Urinary bladder (tissue), 4 donors: ENCODE data around the gene KLHDC4. TPM values are rescaled to one million over a fixed set of nuclear protein-coding genes. Genes with fewer than 3 reads are reported as not detected.
A peak's percentile ranks its signal among the peaks of the same experiment; 100 is the strongest.
"Not testable (repeated sequence)": the region's sequence is repeated elsewhere in the genome, so short reads cannot be mapped to it uniquely, and the experiment has no call there.

Experiments
- DNase-seq: peaks from one replicate; pipeline ENCODE4 v3.0.0-alpha.2; 2015; ENCODE audit errors: extremely low spot score
- H3K27ac ChIP-seq: one replicate; pipeline ENCODE4 v1.5.1; 2013; ENCODE audit warnings: low read depth, mild to moderate bottlenecking, moderate library complexity
- H3K36me3 ChIP-seq: one replicate; pipeline ENCODE4 v1.6.1; 2013; ENCODE audit warnings: mild to moderate bottlenecking, moderate library complexity; ENCODE audit not compliant: insufficient read depth
- H3K4me1 ChIP-seq: one replicate; pipeline ENCODE4 v1.6.1; 2013; ENCODE audit warnings: mild to moderate bottlenecking, moderate library complexity; ENCODE audit not compliant: insufficient read depth
- H3K4me3 ChIP-seq: one replicate; pipeline ENCODE4 v1.5.1; 2013; ENCODE audit warnings: low read depth, low read length
- WGBS: extraction: QIAGEN DNeasy Blood & Tissue Kit; methylation state at CpG from one replicate; pipeline ENCODE4 v1.1.7; 2013; 5-methylcytosine and 5-hydroxymethylcytosine counted together
- polyA plus RNA-seq: library from polyadenylated mRNA; stranded (reverse); fragments of 200-250 nt; gene quantifications from one replicate; pipeline ENCODE4 v1.2.3, GENCODE V29; 2013
- total RNA-seq: library from RNA; depleted of rRNA; stranded (reverse); fragments of >200 nt; gene quantifications from one replicate; pipeline ENCODE4 v1.2.3, GENCODE V29; 2014
- donor health status: healthy with polysubstance abuse.
- donor health status: healthy.

The KLHDC4 gene
- total RNA-seq (21.5 TPM), polyA plus RNA-seq (23.1 TPM)

DNA sequence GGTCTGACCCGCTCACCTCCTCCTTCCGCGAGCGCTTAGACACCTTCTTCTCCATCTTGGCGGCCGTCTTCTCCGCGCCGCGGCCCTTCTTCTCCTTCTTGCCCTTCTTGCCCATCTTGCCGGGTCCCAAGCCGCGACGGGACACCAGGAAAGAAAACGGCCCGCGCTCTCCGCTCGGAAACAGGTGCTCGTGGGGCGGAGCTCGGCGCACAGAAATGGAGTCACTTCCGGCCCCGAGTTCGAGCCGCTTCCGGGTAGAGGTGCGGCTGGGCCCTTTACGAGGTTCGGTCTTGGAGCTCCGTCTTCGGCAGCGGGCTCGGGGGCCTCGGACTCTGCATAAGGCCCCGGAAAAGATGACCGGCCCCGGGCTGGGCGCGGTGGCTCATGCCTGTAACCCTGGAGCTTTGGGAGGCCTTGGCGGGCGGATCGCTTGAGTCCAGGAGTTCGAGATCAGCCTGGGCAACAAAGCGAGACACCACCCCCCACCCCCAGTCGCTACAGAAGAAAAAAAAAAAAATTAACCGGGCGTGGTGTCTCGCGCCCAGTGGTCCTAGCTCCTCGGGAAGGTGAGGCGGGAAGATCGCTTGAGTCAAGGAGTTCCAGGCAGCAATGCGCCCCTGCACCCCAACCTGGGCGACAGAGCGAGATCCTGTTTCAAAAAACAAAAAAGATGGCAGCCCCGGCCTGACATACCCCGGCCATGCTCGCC lies at the start of gene KLHDC4:
KLHDC4 (minus strand) TSS at position 211 of the 709 bp plus-strand sequence; CDS start at position 115, 96 bp downstream.
- under 1% methylated on average over 60 of the region's 60 CpGs for WGBS
- Histone ChIP-seq H3K36me3 (no peaks in the 10 kb centered on the region), H3K4me3 (peak within 1 kb of the TSS; percentile 93), H3K4me1 (no peaks in the 10 kb centered on the region), H3K27ac (peak within 1 kb of the TSS; percentile 82)
- DNase-seq: peak; percentile 65

DNA sequence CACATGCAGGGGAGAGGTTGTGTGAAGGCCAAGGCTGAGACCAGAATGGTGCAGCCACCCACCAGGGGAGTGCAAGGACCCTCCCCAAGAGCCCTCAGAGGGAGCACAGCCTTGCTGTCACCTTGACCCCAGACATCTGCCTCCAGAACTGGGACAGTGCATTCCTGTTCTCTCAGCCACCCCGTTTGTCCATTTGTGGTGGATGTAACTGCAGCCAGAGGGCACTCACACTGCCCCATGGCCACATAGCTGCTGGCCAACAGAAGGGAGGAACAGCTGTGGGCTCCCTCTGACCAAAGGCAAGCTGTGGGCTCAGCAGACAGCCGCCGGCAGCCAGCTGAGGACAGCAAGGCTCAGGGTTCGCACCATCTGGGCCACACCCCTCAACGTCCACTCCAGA lies 49.8 kb upstream of the KLHDC4 start:
- 63% methylated on average over 5 of the region's 5 CpGs for WGBS

DNA sequence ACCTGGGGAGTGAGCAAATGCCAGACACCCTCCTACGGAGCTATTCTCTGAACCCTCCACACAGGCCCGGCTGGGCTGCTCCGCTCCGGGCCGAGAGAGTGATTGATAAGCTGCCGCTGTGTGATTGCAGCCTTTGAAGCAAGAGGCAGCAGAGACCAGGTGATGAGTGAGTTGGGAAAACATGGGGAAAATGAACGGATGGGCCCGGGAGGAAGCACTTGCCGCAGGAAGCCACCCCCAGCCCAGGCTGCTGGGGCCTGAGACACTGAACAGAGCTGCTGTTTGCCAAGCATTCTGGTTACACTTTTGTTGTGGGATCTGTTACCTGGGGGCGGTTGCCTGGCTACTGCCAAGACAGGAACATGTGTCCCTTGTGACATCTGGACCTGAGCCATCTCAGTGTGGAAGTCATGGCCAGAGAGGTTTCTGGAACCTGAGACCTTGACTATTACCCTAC lies 46.4 kb upstream of the KLHDC4 start:
- Histone ChIP-seq H3K4me1 (no peaks in the 10 kb centered on the region), H3K36me3 (no peaks in the 10 kb centered on the region), H3K4me3 (no peak overlapping the region), H3K27ac (no peak overlapping the region)
- DNase-seq: no peak
- 65% methylated on average over 10 of the region's 10 CpGs for WGBS

More for the DNA sequence above, 49.8 kb upstream of the KLHDC4 start:
- Histone ChIP-seq H3K27ac (no peak overlapping the region), H3K36me3 (no peaks in the 10 kb centered on the region), H3K4me1 (no peaks in the 10 kb centered on the region), H3K4me3 (no peak overlapping the region)
- DNase-seq: no peak

DNA sequence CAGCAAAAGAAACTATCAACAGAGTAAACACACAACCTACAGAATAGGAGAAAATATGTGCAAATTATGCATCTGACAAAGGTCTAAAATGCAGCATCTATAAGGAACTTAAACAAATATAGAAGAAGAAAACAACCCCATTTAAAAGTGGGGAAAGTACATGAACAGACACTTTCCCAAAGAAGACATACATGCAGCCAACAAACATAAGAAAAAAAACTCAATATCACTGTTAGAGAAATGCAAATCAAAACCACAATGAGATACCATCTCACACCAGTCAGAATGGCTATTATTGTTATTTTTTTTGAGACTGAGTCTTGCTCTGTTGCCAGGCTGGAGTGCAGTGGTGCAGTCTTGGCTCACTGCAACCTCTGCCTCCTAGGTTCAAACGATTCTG lies 45.7 kb upstream of the KLHDC4 start:
- H3K4me1 ChIP-seq, H3K36me3 ChIP-seq, DNase-seq, H3K4me3 ChIP-seq, H3K27ac ChIP-seq: not testable (repeated sequence)
- 90% methylated on average over 1 of the region's 1 CpG for WGBS

DNA sequence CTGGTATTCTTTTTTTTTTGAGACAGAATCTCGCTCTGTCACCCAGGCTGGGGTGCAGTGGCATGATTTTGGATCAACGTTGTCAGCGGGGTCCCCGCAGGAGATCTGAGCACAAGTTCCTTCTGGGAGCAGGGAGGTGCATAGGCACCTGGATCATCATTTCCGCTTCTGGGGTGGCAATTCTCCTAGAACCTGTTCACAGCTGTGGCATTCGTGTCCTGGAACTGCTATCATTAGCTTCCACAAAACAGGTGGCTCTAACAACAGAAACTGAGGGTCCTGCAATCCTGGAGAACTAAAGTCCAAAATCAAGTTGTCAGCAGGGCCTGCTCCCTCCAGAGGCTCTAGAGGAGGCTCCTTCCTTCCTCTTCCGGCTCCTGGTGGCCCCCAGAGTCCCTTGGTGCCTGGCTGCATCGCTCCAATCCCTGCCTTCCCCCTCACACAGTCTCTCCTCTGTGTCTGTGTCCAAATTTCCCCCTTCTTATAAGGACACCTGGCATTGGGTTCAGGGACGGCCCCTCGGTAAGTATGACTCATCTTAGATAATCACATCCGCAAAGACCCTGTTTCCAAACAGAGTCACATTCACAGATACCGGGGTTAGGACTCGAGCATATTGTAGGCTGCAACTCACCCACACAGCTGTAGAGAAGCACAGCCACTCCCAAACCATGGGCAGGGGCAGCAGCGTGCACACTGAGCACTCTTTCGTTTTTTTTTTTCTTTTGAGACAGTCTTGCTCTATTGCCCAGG lies 43.5 kb upstream of the KLHDC4 start:
- 48% methylated on average over 15 of the region's 15 CpGs for WGBS
- Histone ChIP-seq H3K27ac (no peak overlapping the region), H3K4me3 (no peak overlapping the region), H3K4me1 (no peaks in the 10 kb centered on the region), H3K36me3 (no peaks in the 10 kb centered on the region)
- DNase-seq: no peak

GRCh38 chr16:87808108-87808507 lies 42.3 kb upstream of the KLHDC4 start:
- H3K36me3 ChIP-seq: no peaks in the 10 kb centered on the region
- 93% methylated on average over 6 of the region's 6 CpGs for WGBS
- no peaks in the 10 kb centered on the region for H3K4me1 ChIP-seq
- no peak overlapping the region for H3K27ac ChIP-seq
- DNase-seq: no peak
- H3K4me3 ChIP-seq: no peak overlapping the region

DNA sequence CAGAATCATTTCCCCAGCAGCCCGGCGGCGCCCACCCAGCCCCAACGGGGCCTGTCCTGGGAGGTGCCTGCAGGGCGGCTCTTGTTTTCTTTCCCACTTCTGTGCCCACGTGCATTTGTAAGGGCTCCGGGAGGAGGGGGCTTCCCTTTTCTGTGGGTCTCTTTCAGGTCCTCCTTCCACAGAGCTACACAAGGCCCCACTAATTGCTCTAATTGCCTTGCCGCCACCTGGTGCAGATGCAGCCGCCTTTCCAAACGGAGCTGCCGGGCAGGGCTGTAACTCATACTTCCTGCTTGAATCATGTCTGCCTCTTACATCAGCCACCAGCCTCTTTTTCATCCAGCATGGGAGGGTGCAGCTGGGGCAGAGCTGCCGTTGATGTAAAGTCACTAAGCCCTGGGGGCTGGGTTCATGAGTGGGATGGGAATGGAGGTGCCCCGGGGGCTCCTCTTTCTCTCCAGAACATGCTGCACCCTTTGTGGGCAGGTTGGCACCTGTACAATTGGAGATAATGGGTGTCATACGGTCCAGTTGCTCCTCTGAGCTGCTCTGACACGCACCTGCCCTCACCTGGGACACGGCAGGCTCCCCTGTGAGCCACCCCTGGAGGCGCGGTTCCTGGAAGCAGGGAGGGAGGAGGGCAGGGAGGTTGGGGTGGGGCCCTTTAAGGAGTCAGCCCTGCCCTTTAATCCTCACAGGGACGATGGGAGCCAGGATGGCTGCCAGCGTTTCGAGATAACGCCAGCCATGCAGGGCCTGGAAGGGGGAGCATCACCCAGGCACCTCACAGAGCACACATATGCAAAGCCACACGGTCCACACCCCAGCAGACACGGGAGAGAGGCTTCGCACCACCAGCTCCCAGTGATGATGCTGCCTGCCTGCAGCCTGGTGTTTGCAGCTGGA lies 41.1 kb upstream of the KLHDC4 start:
- Histone ChIP-seq H3K4me3 (peak overlapping the region; percentile 4), H3K36me3 (no peaks in the 10 kb centered on the region), H3K27ac (no peak overlapping the region), H3K4me1 (no peaks in the 10 kb centered on the region)
- DNase-seq: peak; percentile 50
- 13% methylated on average over 25 of the region's 25 CpGs for WGBS

DNA sequence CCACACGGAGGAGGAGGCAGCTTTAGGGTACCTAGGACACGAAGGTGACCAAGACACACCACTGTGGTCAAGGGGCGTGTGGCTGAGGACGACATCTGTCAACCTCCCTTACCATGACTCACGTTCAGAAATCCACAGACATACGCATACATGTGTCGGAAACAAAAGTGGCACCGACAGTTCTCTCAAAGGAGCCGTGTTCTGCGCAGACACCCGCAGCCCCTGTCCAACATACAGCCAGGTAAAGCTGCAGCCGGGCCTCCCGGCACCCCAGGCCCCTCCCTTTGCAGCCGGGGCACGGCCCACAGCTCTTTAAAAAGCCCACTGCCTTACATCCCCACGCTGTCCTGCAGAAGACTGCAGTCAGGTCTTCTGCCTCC lies 40.5 kb upstream of the KLHDC4 start:
- Histone ChIP-seq H3K27ac (no peak overlapping the region), H3K4me3 (peak overlapping the region; percentile 4), H3K36me3 (no peaks in the 10 kb centered on the region), H3K4me1 (no peaks in the 10 kb centered on the region)
- WGBS: 33% methylated on average over 16 of the region's 16 CpGs
- DNase-seq: no peak

DNA sequence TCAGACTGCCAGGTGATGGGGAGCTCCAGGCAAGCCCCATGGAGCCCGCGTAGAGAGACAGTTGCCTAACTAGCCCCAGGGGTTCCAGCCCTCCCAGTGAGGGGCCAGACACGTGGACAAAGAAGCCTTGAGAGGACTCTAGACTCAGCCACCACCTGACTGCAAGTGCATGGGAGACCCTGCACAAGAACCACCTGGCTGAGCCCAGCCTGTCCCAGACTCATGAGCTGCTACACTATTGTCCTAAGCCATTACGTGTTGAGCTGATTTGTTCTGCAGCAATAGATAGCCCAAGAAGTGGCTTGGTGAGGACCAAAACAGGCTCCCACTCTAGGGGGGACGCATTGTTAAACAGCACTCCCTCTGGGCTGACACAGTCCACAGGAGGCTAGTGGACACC lies 37.6 kb upstream of the KLHDC4 start:
- no peak for DNase-seq
- Histone ChIP-seq H3K27ac (no peak overlapping the region), H3K36me3 (no peaks in the 10 kb centered on the region), H3K4me1 (no peaks in the 10 kb centered on the region), H3K4me3 (no peak overlapping the region)
- 91% methylated on average over 5 of the region's 5 CpGs for WGBS

DNA sequence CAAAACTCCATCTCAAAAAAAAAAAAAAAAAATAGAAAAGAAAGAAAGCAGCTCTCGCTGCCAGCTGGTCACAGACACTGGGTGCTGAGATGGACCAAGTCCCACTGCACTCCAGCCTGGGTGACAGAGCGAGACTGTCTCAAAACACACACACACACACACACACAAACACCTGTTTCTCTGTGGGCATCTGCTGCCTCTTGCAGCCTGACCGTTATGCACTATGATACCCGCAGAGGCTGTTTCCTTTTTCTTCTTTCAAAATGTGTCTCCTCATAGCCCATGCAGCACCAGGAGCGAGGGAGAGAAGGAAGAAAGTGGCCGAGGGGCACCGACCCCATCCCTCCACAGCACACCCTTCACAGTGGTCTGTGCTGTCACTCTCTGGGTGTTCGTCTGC lies 36.9 kb upstream of the KLHDC4 start:
- Histone ChIP-seq H3K36me3 (no peaks in the 10 kb centered on the region), H3K4me1 (no peaks in the 10 kb centered on the region), H3K4me3 (no peak overlapping the region), H3K27ac (no peak overlapping the region)
- WGBS: 90% methylated on average over 8 of the region's 8 CpGs
- DNase-seq: no peak

- WGBS: 79% methylated on average over 16 of the region's 16 CpGs
- no peak overlapping the region for H3K4me3 ChIP-seq
Measured at GRCh38 chr16:87801679-87802259, 36.0 kb upstream of the KLHDC4 start.

GRCh38 chr16:87800497-87800896 lies 34.7 kb upstream of the KLHDC4 start:
- Histone ChIP-seq H3K4me1 (no peaks in the 10 kb centered on the region), H3K4me3 (no peak overlapping the region), H3K36me3 (no peaks in the 10 kb centered on the region), H3K27ac (no peak overlapping the region)
- DNase-seq: no peak
- WGBS: 94% methylated on average over 6 of the region's 6 CpGs

More at GRCh38 chr16:87801679-87802259, 36.0 kb upstream of the KLHDC4 start:
- H3K27ac ChIP-seq: no peak overlapping the region
- H3K4me1 ChIP-seq: no peaks in the 10 kb centered on the region
- no peaks in the 10 kb centered on the region for H3K36me3 ChIP-seq
- DNase-seq: no peak

DNA sequence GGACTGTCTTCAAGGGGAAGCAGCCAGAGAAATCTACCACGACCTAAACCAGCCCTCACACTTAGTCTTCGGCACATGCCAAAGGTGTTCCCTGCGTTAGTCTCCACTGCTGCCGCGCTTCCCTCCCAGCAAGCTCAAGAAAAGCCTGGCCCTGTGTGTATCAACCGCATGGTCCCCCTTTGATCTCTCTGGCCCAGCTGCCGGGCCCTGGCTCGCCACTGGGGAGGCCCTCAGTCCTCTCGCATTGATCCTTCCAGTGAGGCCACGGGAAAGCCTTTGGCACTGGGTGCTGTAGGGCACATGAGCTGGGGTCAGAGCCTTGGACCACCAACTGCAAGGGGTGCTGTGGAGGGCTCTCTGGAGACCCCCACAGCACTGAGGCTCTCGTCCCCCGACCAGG lies 29.6 kb upstream of the KLHDC4 start:
- Histone ChIP-seq H3K27ac (no peak overlapping the region), H3K4me3 (no peak overlapping the region), H3K36me3 (no peaks in the 10 kb centered on the region), H3K4me1 (no peaks in the 10 kb centered on the region)
- 89% methylated on average over 12 of the region's 12 CpGs for WGBS
- DNase-seq: no peak
